HG02973 (cell line): Measurements from ENCODE around the gene SLC51B.

Source experiments
- ATAC-seq: cut with Tn5 transposase; IDR thresholded peaks from one replicate; pipeline ENCODE4 v1.9.1; 2021; ENCODE audit warnings: moderate library complexity; ENCODE audit not compliant: unreplicated experiment

Gene SLC51B

DNA sequence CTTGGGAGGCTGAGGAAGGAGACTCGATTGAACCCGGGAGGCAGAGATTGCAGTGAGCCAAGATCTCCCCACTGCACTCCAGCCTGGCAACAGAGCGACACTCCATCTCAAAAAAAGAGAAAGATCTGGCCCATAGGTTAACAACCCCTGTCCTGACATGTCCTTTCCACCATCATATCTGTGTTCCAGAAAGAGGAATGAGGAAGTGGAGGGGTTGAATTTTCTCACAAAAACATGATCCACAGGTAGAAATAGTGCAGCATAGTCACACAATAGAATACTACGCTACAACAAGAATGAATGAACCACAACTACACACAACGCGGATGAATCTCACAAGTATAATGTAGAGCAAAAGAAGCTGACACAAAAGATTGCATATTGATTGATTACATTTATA, 4.7 kb upstream of the SLC51B start:
- no peak for ATAC-seq

DNA sequence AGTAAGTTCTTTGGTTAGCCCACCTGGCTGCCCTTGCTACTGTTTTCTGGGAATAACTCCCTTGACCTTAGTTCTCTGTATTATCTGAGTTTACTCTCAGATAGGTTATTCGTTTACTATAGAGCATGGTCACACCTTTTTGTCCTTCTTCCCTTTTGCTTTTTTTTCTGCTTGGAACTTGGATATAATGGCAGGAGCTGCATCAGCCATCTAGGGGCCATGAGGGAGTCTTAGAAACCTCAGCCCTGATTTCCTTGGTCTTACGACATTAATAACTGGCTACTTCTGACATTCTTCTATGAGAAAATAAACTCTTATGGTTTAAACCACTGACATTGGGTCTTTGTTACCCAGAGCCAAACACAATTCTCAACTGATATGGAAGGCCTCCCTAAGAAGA, 3.4 kb upstream of the SLC51B start:
- no peak for ATAC-seq

DNA sequence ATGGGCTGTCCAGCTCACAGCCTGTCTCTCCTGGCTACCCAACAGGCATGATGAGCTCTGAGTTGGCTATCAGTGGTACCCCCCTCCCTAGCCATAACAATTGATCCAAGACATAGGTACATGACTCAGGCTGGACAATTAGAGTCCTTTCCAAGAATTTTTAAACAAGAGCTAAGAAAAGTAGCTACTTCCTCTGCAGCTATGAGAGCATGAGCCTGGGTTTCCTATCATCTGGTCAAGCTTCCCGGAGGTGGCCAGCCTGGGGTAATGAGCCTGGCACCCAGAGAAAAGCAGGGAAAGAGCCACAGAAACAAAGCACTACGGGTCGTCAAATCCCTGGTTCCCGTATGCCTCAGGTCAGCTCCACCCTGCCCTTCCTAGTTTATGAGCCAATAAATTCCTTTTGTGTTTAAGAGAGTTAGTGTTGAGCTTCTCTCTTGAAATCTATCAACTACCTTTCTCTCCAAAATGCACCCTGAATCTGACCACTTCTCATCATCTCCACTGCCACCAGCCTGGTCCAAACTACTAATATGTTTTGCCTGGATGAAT, 2.3 kb upstream of the SLC51B start:
- ATAC-seq = no peak

DNA sequence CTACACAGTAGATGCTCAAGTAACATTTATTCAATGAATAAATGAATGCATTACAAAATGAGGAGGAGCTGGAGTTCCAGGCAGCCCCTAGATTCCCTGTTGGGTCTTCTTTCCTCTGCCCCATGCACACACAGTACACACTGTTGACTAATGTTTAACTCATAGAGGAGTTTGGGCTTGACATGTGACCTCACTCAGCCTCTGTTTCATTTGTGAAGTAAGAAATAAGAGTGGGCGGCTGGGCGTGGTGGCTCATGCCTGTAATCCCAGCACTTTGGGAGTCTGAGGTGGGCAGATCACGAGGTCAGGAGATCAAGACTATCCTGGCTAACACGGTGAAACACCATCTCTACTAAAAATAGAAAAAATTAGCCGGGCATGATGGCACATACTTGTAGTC, 969 bp upstream of the SLC51B start:
- ATAC-seq = peak; percentile 46

DNA sequence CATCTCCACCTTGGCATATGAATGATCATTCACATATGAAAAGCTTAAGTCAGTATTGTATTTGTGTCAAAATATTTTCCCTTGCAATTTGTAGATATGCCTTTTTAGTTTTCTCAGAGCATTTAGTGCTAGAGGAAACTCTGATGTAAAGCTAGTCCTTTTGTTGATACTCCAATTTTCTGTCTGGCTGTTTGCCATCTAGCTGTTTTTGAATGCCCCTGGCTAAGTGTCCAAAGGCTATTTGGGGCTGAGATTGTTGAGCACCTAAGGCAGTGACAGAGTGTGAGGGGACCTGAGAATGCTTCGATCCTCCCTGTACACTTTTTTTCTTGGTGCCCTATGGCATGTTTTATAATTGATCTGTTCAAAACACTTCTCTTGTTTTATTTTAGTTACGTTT, 3.1 kb downstream of the SLC51B start:
- no peak for ATAC-seq

DNA sequence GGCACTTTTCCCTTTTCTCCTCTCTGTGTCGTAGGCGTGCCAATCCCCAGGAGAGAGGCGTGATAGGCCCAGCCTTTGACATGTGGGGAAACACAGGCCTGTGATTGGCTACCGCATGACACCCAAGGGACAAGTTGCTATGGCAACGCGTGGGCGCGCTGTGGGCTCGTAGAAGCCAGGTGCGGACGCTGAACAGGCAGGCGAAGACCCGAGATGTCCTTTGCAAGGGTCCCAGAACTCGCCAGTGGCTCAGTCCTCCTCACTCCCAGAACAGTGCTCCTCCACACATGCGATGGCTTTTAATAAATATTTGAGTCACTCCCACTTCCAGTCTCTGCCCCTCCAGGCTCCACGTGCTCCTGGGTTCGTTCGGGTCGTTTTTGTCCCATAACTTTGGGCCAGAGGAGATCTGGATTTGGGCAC, 4.2 kb downstream of the SLC51B start:
- peak; percentile 86 for ATAC-seq

DNA sequence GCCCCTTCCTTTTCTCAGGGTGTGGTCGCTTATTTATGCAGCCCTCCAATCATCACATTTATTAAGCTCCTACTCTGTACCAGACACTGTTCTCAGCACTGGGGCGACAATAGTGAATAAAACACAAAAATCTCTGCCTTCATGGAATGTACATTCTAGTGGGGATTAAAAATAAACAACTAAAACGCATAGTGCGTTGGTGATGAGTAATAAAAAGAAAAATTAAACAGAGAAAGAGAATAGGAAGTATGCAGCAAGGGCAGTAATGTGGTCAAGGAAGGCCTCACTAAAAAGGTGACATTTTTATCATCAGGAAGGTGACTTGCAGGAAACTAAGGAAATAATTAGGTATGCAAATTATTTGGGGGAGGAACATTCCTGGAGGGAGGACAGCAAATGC, 5.1 kb downstream of the SLC51B start:
- no peak for ATAC-seq

DNA sequence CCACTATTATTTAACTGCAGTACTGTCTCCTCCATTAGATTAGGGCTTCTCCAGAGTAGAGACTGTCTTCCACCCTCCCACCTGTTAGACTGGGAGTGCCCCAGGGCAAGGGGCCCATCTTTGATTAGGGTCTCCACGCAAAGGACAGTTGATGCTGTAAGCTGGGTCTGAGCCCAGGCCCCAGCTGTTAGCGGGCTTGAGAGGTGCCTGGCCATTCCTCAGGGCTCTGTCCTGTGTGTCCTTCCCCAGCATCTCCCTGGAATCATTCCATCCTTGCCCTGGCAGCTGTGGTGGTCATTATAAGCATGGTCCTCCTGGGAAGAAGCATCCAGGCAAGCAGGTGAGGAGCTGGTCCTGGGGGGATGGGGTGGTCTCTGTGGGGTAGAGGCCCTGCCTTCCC, 6.1 kb downstream of the SLC51B start:
- ATAC-seq = no peak

DNA sequence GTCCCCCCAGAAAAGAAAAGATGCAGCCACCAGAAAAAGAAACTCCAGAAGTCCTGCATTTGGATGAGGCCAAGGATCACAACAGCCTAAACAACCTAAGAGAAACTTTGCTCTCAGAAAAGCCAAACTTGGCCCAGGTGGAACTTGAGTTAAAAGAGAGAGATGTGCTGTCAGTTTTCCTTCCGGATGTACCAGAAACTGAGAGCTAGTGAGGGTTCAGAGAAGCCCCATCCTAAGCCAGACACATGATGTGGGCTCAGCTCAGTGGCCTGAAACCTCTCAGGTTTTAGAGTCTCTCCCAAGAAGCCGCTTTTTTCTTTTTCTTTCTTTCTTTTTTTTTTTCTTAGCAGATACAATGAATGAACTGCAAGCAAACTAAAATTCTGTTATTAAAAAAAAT, 7.8 kb downstream of the SLC51B start:
- ATAC-seq = no peak

DNA sequence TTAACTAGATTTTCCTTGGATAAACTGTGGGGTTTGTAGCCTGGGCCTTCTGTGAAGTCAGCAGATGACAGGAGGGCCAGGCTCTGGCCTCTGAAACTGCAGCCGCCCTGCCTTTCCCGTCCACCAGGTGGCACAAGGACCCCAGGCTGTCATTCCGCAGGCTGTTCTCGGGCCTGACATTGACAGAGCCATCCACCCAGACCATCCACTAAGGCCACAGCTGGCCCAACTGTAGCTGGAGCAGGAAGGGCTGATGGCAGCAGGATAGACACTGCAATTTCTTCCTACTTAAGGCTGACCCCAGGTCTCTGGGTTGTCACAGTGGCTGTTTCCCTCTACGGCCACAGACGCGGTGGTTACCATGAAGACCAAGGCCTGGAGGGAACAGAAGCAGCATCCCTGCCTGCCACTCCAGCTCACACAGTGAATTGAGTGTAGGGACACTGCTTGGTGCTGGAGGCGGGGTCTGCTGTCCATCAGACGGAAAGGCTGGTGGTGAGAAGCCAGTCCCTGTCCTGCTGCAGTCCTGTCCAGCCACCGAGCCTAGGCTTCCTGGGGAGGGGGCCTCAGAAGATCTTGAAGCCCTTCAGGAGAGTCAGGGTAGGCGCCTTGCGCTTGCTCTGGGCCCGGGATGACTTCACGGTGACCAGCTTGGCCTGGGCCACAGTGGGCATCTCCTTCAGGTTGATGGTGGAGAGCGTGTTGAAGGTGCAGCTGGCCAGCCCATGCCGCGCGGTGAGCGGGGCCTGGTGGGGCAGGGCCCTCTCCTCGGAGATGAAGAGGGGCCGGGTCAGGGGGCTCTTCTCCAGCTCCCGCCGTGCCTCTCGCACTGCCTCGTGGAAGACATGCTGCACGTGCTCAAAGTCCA, 9.4 kb downstream of the SLC51B start:
- no peak for ATAC-seq

DNA sequence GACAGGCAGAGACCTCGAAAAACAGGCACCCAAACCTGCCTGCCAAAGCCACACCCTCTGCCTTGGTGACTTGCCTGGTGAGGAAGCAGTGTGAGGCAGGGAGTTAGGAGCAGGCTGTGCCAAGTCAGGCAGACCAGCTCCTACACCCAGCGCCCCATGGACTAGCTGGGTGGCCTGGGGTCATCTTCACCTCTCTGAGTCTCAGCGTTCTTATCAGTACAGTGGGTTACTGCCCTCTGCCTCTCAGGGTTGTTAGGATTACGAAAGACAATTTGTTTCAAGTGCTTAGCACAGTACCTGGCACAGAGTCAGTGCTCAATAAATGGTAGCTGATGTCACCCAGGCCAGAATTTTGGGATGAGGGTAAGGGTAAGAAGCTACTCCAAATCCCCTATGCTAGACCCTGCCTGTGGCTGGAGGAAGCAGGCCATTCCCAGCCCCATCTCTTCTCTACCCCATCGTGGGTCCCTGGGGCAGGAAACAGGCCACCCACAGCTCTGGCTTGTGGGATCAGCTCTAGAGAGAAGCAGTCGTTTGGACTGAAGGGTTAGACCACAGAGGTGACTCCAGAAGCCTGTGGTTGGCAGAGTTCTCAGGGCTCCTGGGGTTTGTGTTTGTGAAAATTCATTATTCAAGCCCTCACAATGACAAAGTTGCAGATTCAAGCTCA, 10.1 kb downstream of the SLC51B start:
- no peak for ATAC-seq

DNA sequence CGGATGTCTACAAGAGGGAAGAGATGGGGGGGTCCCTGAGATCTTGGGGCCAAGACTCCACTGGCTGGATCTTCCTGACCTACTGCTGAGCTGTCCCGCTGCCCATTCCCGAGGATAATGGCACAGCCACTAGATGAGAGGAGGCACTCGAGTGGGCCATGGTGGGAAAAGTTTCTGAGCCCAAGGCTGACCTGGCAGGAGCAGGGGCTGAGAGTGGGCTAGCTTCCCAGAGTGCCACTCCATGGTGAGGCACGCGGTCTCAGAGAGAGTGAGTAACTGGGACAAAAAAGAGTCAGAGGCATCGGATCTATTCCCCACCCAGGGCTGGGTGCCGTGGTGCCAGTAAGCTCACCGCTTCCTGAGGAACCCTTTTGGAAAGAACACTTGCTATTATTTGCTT, 10.9 kb downstream of the SLC51B start:
- ATAC-seq = no peak

DNA sequence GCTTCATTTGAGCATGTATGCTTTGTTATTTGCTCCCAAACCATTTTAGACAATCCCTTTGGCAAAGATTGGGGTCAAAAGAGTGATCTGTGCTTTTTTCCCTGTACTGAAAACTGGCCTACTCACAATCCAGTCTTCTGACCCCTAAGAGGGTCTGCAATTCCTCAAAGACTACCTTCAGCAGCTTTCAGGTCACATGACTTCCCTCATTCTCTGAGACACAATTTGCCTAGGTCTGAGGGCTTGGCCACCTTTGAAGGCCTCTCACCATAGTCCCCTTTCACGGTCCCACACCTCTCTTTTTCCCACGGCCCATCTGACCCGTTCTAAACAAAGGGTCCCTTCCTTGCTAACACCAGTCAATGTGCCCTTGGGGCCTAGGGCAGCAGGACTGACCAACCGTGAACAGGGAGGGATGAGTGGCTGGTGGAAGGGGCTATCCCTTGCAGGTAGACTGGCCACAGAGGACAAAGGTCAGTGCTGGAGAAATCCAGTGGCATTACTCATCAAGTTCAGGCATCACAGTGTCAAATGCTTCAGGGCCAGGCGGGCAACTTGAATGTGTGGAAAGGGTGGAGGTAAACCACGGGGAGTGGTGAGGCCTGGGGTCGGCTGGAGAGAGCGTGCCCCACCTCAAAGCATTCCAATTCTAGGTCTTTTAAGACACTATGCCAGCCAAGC, 11.8 kb downstream of the SLC51B start:
- ATAC-seq = no peak

DNA sequence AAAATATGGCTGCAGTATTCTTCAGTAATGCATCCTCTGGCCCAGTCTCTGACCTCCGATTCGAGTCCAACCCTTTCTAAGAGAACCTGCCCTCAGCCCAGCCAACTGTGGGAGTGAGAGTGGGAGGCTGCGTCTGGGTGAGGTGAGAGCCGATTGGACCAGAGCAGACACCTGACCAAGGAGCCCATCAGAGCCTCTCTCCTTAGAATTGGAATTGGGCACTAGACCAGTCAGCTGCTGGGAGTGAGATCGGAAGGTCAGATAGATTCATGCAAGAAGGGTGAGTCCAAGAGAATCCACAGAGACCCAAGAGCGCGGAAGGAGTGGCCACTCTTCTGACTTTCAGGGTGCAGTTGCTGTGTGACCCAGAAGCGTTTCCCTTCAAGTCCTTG, 12.4 kb downstream of the SLC51B start:
- ATAC-seq = no peak

DNA sequence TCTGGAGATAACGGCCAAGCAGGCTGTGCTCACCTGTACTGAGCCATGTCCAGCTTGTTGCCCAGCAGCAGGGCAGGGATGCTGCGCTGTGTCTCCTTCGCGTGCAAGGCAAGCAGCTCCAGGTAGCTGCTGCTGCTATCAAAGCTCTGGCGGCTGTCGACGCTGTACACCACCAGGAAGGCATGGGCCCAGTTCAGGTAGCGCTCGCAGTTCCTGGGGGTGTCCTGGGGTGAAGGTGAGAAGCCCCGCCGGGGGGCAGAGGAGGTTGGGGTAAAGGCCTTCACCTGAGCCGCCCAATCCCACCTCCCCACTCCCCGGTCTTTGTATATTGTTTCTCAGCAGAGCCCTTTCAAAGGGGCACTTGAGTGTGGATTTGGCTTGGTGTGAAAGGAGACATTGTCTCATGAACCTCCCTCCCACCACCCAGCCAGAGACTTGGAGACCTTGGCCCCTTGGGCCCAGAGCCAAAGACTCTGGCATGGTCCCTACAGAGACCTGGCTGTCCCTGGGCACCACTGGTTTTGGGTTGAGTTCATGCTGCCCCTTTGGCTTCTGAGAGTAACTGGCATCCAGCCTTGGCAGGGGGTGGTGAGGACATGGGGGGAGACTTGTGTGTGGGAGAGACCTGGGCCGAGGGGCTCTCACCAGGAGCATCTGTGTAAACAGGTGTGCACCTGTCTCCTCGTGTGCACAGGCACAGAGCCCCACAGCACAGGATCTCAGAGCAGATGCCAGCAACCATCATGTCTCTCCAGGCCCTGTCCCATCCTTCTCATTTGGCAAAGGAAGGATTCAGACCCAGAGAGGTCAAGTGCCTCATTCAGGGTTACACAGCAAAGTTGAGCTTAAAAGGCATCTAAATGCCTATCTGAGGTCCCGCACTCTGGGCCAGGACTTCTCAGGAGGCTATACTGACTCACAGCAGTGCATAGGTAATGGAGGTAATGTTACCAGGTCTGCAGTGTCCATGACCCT, 13.5 kb downstream of the SLC51B start:
- ATAC-seq = no peak

DNA sequence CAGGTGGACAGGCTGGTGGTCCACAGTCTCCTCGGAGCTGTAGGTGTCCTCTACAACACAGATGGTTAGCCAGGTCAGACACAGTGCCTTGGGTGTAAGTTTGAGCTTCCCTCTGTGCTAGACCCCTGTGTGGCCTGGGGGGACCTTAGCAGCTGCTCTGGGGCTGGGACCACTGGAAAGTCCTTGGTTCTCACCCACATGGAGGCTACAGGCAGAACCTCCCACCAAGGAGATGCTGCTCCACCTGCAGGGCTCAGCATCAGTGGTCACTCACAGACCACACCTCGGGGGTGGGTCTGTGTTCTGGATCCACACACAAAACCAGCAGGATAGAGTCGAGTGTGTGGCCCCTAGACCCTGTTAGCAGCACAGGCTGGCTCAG, 14.2 kb downstream of the SLC51B start:
- no peak for ATAC-seq

DNA sequence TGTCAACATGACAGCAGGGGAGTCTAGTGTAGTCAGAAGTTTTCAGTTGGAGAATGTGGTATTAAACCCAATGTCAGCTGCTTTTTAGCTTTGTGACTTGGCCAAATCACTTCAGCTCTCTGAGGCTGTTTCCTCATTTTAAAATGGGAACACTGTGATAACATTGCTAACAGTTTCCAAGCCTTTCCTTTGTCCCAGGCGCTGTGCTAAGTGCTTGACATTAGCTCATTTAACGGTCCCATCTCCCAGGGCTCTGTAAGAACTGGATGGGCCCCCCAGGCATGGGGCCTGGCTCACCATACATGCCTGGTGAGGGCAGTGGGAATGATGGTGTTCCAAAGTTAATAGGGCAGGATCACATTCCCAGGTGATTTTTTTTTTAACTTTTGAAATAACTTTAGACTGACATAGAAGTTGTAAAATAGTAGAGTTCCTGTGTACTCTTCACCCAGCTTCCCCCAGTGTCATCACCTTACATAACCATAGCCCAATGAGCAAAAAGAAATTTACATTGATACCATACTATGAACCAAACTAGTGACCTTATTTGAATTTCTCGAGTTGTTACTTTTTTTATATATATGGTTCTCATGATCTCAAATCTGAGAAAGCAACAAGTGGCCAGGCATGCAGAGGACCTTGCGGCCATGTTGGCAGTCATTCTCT, 14.9 kb downstream of the SLC51B start:
- no peak for ATAC-seq

DNA sequence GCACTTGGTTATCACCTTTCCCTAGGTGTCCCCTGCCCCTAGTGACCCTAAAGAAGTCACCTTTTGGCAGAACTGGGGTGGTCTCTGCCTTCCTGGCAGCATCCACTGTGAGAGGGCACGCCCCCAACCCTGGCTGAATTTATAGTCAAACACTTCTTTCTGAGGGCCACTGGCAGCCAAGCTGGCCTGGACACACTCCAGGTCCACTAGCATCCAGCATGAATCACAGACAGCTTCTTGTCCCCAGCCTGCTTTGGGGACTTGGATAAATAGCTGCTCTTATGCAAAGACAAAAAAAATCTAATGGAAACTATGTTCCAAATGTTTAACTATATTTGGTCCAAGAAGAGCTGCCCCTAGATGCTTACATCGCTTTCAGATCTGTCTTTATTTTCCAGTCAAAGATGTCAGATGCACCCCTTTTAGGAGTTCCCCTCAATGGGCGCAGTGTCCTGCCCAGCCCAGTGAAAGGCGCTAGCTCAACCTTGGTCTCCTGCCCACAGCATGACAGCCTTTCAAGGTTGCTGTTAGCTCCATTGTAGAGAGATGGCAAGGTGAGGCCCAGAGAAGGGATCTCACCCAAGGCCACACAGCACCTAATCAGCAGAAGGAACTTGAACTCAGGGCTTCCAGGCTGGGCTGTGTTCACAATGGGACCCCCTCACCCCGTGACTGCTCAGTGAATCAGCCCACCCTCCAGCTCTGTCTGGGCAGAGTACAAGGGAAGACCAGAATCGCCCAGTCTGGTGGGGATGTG, 15.6 kb downstream of the SLC51B start:
- ATAC-seq = no peak

DNA sequence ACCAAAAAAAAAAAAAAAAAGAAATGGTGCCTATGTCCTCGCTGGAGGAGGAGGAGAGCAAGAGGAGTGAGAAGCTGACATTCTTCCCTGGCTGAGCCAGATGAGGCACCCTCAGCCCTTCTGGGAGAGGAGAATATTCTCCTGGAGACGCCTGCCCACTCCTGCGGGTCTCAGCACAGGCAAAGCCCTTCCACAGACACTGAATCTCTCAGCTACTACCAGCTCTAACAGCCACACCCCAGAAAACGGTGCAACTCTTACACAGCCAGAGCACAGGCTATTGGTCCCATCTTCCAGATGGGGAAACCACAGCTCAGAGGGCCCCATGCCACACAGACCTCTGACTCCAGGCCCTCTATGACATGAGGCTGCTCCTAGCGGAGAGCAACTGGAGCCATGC, 16.9 kb downstream of the SLC51B start:
- ATAC-seq = no peak
